ENCODE results near the gene UBE2E2. TPM values are rescaled to one million over a fixed set of nuclear protein-coding genes. Genes with fewer than 3 reads are reported as not detected.

UBE2E2 gene
- total and polyA plus RNA-seq, 2 experiments from 2014 or later = 140 to 246 TPM

- no peaks in the 10 kb centered on the region for H3K36me3 ChIP-seq
- H3K9me3 ChIP-seq (ENCODE audit: low read depth) = no peaks in the 10 kb centered on the region
- TF ChIP-seq CTCF (IDR thresholded peaks at IDR 0.05; ENCODE audit: low read depth, low read length) = no peak
- H3K27me3 ChIP-seq = no peaks in the 10 kb centered on the region
- H3K27ac ChIP-seq = no peak overlapping the region
- no peak overlapping the region for H3K4me3 ChIP-seq
- H3K4me1 ChIP-seq (ENCODE audit: low read depth) = peaks cover 5% of the 10 kb centered on the region
- DNase-seq (ENCODE audit: low read depth in 1 of 2, low spot score in 1 of 2) = no peak
These were observed 165.6 kb downstream of the UBE2E2 start for GRCh38 chr3:23368731-23369130.

GRCh38 chr3:23372285-23372684 is 169.2 kb downstream of the UBE2E2 start:
- TF ChIP-seq CTCF (IDR thresholded peaks at IDR 0.05; ENCODE audit: low read depth, low read length) = no peak
- no peaks in the 10 kb centered on the region for H3K27me3 ChIP-seq
- DNase-seq (ENCODE audit: low read depth in 1 of 2, low spot score in 1 of 2) = peak in 1 of 2 donors; percentile 42

GRCh38 chr3:23376516-23377248 is 173.6 kb downstream of the UBE2E2 start:
- H3K27ac ChIP-seq = no peak overlapping the region
- DNase-seq (ENCODE audit: low read depth in 1 of 2, low spot score in 1 of 2) = no peak
- TF ChIP-seq CTCF (IDR thresholded peaks at IDR 0.05; ENCODE audit: low read depth, low read length) = no peak
- no peaks in the 10 kb centered on the region for H3K36me3 ChIP-seq
- no peaks in the 10 kb centered on the region for H3K9me3 ChIP-seq (ENCODE audit: low read depth)
- H3K4me3 ChIP-seq = no peak overlapping the region
- H3K27me3 ChIP-seq = no peaks in the 10 kb centered on the region
- peaks cover 5% of the 10 kb centered on the region for H3K4me1 ChIP-seq (ENCODE audit: low read depth)

More at GRCh38 chr3:23372285-23372684, 169.2 kb downstream of the UBE2E2 start:
- Histone ChIP-seq H3K36me3 (no peaks in the 10 kb centered on the region), H3K27ac (no peak overlapping the region), H3K4me1 (ENCODE audit: low read depth) (peaks cover 5% of the 10 kb centered on the region), H3K9me3 (ENCODE audit: low read depth) (no peaks in the 10 kb centered on the region), H3K4me3 (no peak overlapping the region)

- Histone ChIP-seq H3K27ac (no peak overlapping the region), H3K4me1 (ENCODE audit: low read depth) (no peaks in the 10 kb centered on the region), H3K27me3 (no peaks in the 10 kb centered on the region), H3K9me3 (ENCODE audit: low read depth) (no peaks in the 10 kb centered on the region), H3K36me3 (no peaks in the 10 kb centered on the region), H3K4me3 (no peak overlapping the region)
- DNase-seq (ENCODE audit: low read depth in 1 of 2, low spot score in 1 of 2) = no peak
- TF ChIP-seq CTCF (IDR thresholded peaks at IDR 0.05; ENCODE audit: low read depth, low read length) = no peak
These were observed 175.0 kb downstream of the UBE2E2 start for GRCh38 chr3:23377928-23378672.

GRCh38 chr3:23383875-23384274 is 180.7 kb downstream of the UBE2E2 start:
- Histone ChIP-seq H3K36me3 (no peaks in the 10 kb centered on the region), H3K4me1 (ENCODE audit: low read depth) (peaks cover 36% of the 10 kb centered on the region), H3K27ac (no peak overlapping the region), H3K9me3 (ENCODE audit: low read depth) (no peaks in the 10 kb centered on the region), H3K27me3 (no peaks in the 10 kb centered on the region), H3K4me3 (no peak overlapping the region)
- TF ChIP-seq CTCF (IDR thresholded peaks at IDR 0.05; ENCODE audit: low read depth, low read length) = no peak
- DNase-seq (ENCODE audit: low read depth in 1 of 2, low spot score in 1 of 2) = no peak
